GM12878 (cell line): Measurements from ENCODE around the gene SIX5.

Source experiments
- PAX8 ChIP-seq: fragments of 450-650 bp; IDR thresholded peaks from 2 replicates; pipeline ENCODE4 v1.6.1; 2017; ENCODE audit warnings: mild to moderate bottlenecking, moderate library complexity
- POLR2A ChIP-seq: IDR thresholded peaks from 2 replicates; pipeline ENCODE4 v1.6.1; 2011; ENCODE audit warnings: low read depth, mild to moderate bottlenecking, low read length
- RAD21 ChIP-seq: IDR thresholded peaks from 2 replicates; pipeline ENCODE4 v1.6.1; 2011; ENCODE audit warnings: mild to moderate bottlenecking, low read depth, low read length, moderate library complexity; ENCODE audit not compliant: insufficient read depth
- TF ChIP-seq, protein P1 (sequence below), 3 experiments: IDR thresholded peaks in 2 of 3; conservative IDR thresholded peaks in 1 of 3; 2 replicates each; pipeline ENCODE4 v1.5.1; 2011; ENCODE audit warnings: low read depth in 3 of 3, low read length in 3 of 3, mild to moderate bottlenecking in 3 of 3, control low read depth in 2 of 3, moderate library complexity in 2 of 3, inconsistent platforms in 1 of 3, mixed read lengths in 1 of 3; ENCODE audit not compliant: control insufficient read depth in 2 of 3, insufficient read depth in 1 of 3; ENCODE audit errors: extremely low read depth in 1 of 3
- TF ChIP-seq, protein P2 (sequence below): IDR thresholded peaks from 2 replicates; pipeline ENCODE4 v1.6.1; 2011; ENCODE audit warnings: low read depth, mild to moderate bottlenecking, low read length, moderate library complexity, borderline replicate concordance; ENCODE audit errors: extremely low read depth

DNA sequence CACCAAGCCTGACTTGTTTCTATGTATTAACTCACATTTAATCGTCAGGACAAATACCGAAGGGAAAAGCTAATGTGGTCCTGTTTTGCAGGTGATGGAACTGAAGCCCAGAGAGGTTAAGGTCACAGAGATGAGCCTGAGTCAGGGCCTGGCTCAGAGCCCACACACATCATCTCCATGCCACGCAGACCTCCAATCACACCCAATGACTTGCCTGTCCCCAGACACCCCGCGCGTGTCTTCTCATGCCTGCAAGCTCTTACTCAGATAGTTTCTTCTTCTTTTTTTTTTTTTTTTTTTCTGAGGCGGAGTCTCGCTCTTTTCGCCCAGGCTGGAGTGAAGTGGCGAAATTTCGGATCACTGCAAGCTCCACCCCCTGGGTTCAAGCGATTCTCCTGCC is 16.4 kb downstream of the SIX5 start:
- TF ChIP-seq, protein P1, sequence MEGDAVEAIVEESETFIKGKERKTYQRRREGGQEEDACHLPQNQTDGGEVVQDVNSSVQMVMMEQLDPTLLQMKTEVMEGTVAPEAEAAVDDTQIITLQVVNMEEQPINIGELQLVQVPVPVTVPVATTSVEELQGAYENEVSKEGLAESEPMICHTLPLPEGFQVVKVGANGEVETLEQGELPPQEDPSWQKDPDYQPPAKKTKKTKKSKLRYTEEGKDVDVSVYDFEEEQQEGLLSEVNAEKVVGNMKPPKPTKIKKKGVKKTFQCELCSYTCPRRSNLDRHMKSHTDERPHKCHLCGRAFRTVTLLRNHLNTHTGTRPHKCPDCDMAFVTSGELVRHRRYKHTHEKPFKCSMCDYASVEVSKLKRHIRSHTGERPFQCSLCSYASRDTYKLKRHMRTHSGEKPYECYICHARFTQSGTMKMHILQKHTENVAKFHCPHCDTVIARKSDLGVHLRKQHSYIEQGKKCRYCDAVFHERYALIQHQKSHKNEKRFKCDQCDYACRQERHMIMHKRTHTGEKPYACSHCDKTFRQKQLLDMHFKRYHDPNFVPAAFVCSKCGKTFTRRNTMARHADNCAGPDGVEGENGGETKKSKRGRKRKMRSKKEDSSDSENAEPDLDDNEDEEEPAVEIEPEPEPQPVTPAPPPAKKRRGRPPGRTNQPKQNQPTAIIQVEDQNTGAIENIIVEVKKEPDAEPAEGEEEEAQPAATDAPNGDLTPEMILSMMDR (IDR thresholded peaks at IDR 0.05 in 2 of 3, conservative IDR thresholded peaks at IDR 0.05 in 1 of 3; ENCODE audit: control insufficient read depth in 2 of 3, extremely low read depth in 1 of 3, insufficient read depth in 1 of 3, low read depth in 3 of 3, low read length in 3 of 3), result no peak
- TF ChIP-seq RAD21 (no peak), POLR2A (no peak), PAX8 (no peak)
- TF ChIP-seq, protein P2, sequence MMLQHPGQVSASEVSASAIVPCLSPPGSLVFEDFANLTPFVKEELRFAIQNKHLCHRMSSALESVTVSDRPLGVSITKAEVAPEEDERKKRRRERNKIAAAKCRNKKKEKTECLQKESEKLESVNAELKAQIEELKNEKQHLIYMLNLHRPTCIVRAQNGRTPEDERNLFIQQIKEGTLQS, result no peak
